Mesendoderm (in vitro differentiated cells): ENCODE data around the gene SHCBP1L.
A peak's percentile ranks its signal among the peaks of the same experiment; 100 is the strongest.
"Not testable (repeated sequence)": the region's sequence is repeated elsewhere in the genome, so short reads cannot be mapped to it uniquely, and the experiment has no call there.

Experiments used
- DNase-seq: peaks from one replicate; pipeline ENCODE4 v3.0.0; 2013
- H2AK5ac ChIP-seq: 2 replicates; pipeline ENCODE4 v1.6.1; 2013; ENCODE audit warnings: low read length, inconsistent platforms
- H2BK120ac ChIP-seq: 2 replicates; pipeline ENCODE4 v1.6.1; 2013; ENCODE audit warnings: low read depth, mild to moderate bottlenecking, low read length, moderate library complexity, mixed read lengths
- H2BK15ac ChIP-seq: replicated peaks from 2 replicates; pipeline ENCODE4 v1.6.1; 2013; ENCODE audit warnings: low read depth, mild to moderate bottlenecking, moderate library complexity
- H2BK5ac ChIP-seq: 2 replicates; pipeline ENCODE4 v1.6.1; 2013; ENCODE audit warnings: low read length, inconsistent platforms
- H3K18ac ChIP-seq: 2 replicates; pipeline ENCODE4 v1.6.1; 2013; ENCODE audit warnings: mild to moderate bottlenecking, low read length, mixed read lengths
- H3K23ac ChIP-seq: one replicate; pipeline ENCODE4 v1.6.1; 2013; ENCODE audit warnings: low read length
- H3K27ac ChIP-seq: 2 replicates; pipeline ENCODE4 v1.5.1; 2013; ENCODE audit warnings: low read depth, mild to moderate bottlenecking, inconsistent platforms, low read length, moderate library complexity
- H3K27me3 ChIP-seq: 2 replicates; pipeline ENCODE4 v1.6.1; 2013; ENCODE audit warnings: low read length, control low read depth, mild to moderate bottlenecking, inconsistent platforms; ENCODE audit not compliant: insufficient read depth, poor library complexity
- H3K36me3 ChIP-seq: 2 replicates; pipeline ENCODE4 v1.6.1; 2013; ENCODE audit warnings: low read length, inconsistent platforms; ENCODE audit not compliant: control insufficient read depth, insufficient read depth
- H3K4ac ChIP-seq: one replicate; pipeline ENCODE4 v1.6.1; 2013; ENCODE audit warnings: low read depth, mild to moderate bottlenecking, low read length, moderate library complexity
- H3K4me1 ChIP-seq: 2 replicates; pipeline ENCODE4 v1.6.1; 2013; ENCODE audit warnings: low read depth, low read length, inconsistent platforms; ENCODE audit not compliant: control insufficient read depth
- H3K4me2 ChIP-seq: 2 replicates; pipeline ENCODE4 v1.6.1; 2013; ENCODE audit warnings: low read length
- H3K4me3 ChIP-seq: 2 replicates; pipeline ENCODE4 v1.5.1; 2013; ENCODE audit warnings: mild to moderate bottlenecking, low read length
- H3K56ac ChIP-seq: one replicate; pipeline ENCODE4 v1.6.1; 2013; ENCODE audit warnings: low read length
- H3K79me1 ChIP-seq: 2 replicates; pipeline ENCODE4 v1.6.1; 2013; ENCODE audit warnings: low read length, inconsistent platforms
- H3K79me2 ChIP-seq: 2 replicates; pipeline ENCODE4 v1.6.1; 2013; ENCODE audit warnings: mild to moderate bottlenecking, low read length; ENCODE audit not compliant: control insufficient read depth, insufficient read depth
- H3K9ac ChIP-seq: 2 replicates; pipeline ENCODE4 v1.6.1; 2013; ENCODE audit warnings: low read length, inconsistent platforms
- H4K5ac ChIP-seq: one replicate; pipeline ENCODE4 v1.6.1; 2013; ENCODE audit warnings: low read length
- H4K8ac ChIP-seq: one replicate; pipeline ENCODE4 v1.6.1; 2013; ENCODE audit warnings: low read depth, mild to moderate bottlenecking, control low read depth, low read length, moderate library complexity
- WGBS: extraction: QIAGEN DNeasy Blood & Tissue Kit; methylation state at CpG from one replicate; pipeline ENCODE4 v1.1.7; 2013; ENCODE audit warnings: low lambda C conversion rate, missing lambda C conversion rate; ENCODE audit not compliant: insufficient coverage; ENCODE audit errors: extremely low coverage; 5-methylcytosine and 5-hydroxymethylcytosine counted together

SHCBP1L gene

GRCh38 chr1:182905321-182905720, 47.6 kb downstream of the SHCBP1L start:
- no peak overlapping the region for H3K4me3 ChIP-seq
- no peak overlapping the region for H2BK120ac ChIP-seq
- H4K5ac ChIP-seq: no peak overlapping the region
- no peaks in the 10 kb centered on the region for H3K36me3 ChIP-seq
- H3K23ac ChIP-seq: no peak overlapping the region
- H4K8ac ChIP-seq: no peak overlapping the region
- H3K79me2 ChIP-seq: no peaks in the 10 kb centered on the region
- H3K18ac ChIP-seq: no peak overlapping the region
- no peaks in the 10 kb centered on the region for H3K79me1 ChIP-seq
- no peak overlapping the region for H3K4me2 ChIP-seq
- H3K56ac ChIP-seq: no peak overlapping the region
- H2AK5ac ChIP-seq: no peak overlapping the region
- no peak overlapping the region for H2BK15ac ChIP-seq
- no CpG with 5 or more reads among the region's 2 CpGs for WGBS
- H3K4ac ChIP-seq: no peak overlapping the region
- H3K27ac ChIP-seq: no peak overlapping the region
- peaks cover 3% of the 10 kb centered on the region for H3K4me1 ChIP-seq
- no peak for DNase-seq
- H3K27me3 ChIP-seq: no peaks in the 10 kb centered on the region
- no peak overlapping the region for H2BK5ac ChIP-seq
- H3K9ac ChIP-seq: no peak overlapping the region

GRCh38 chr1:182901946-182902345, 51.0 kb downstream of the SHCBP1L start:
- not testable (repeated sequence) for H2AK5ac ChIP-seq, H3K18ac ChIP-seq, H4K8ac ChIP-seq, H2BK5ac ChIP-seq, H3K27ac ChIP-seq, H3K79me2 ChIP-seq, H3K23ac ChIP-seq, H3K4me2 ChIP-seq, H3K4me3 ChIP-seq, H3K4me1 ChIP-seq, H3K36me3 ChIP-seq, H3K79me1 ChIP-seq, H2BK120ac ChIP-seq, H3K56ac ChIP-seq, DNase-seq, H2BK15ac ChIP-seq, H3K9ac ChIP-seq, H3K4ac ChIP-seq, H4K5ac ChIP-seq, H3K27me3 ChIP-seq
- WGBS: no CpG with 5 or more reads among the region's 5 CpGs

GRCh38 chr1:182897696-182898095, 55.3 kb downstream of the SHCBP1L start:
- no peaks in the 10 kb centered on the region for H3K79me1 ChIP-seq
- DNase-seq: no peak
- H2BK15ac ChIP-seq: no peak overlapping the region

GRCh38 chr1:182890927-182891610, 61.9 kb downstream of the SHCBP1L start:
- H4K8ac ChIP-seq: no peak overlapping the region
- H2BK5ac ChIP-seq: no peak overlapping the region
- H3K79me2 ChIP-seq: no peaks in the 10 kb centered on the region
- H3K9ac ChIP-seq: no peak overlapping the region
- no peak overlapping the region for H2BK15ac ChIP-seq
- H3K4me3 ChIP-seq: no peak overlapping the region
- no peak overlapping the region for H3K56ac ChIP-seq
- no peak overlapping the region for H2AK5ac ChIP-seq
- no peak overlapping the region for H3K4me2 ChIP-seq
- H3K23ac ChIP-seq: no peak overlapping the region
- no peak overlapping the region for H2BK120ac ChIP-seq
- no peaks in the 10 kb centered on the region for H3K79me1 ChIP-seq
- H3K4ac ChIP-seq: no peak overlapping the region
- no CpG with 5 or more reads among the region's 9 CpGs for WGBS
- H3K36me3 ChIP-seq: peaks cover 8% of the 10 kb centered on the region
- H3K18ac ChIP-seq: no peak overlapping the region
- DNase-seq: peak; percentile 31
- no peak overlapping the region for H4K5ac ChIP-seq
- H3K27me3 ChIP-seq: no peaks in the 10 kb centered on the region
- no peak overlapping the region for H3K27ac ChIP-seq
- no peaks in the 10 kb centered on the region for H3K4me1 ChIP-seq

More at GRCh38 chr1:182897696-182898095, 55.3 kb downstream of the SHCBP1L start:
- no peaks in the 10 kb centered on the region for H3K79me2 ChIP-seq
- no peaks in the 10 kb centered on the region for H3K36me3 ChIP-seq
- no peak overlapping the region for H2AK5ac ChIP-seq
- no peak overlapping the region for H3K23ac ChIP-seq
- no peak overlapping the region for H3K56ac ChIP-seq
- H3K27me3 ChIP-seq: no peaks in the 10 kb centered on the region
- no peak overlapping the region for H4K8ac ChIP-seq
- H4K5ac ChIP-seq: no peak overlapping the region
- H3K4me1 ChIP-seq: no peaks in the 10 kb centered on the region
- H3K27ac ChIP-seq: no peak overlapping the region
- H2BK5ac ChIP-seq: no peak overlapping the region
- H3K9ac ChIP-seq: no peak overlapping the region
- no peak overlapping the region for H2BK120ac ChIP-seq
- no peak overlapping the region for H3K18ac ChIP-seq
- WGBS: no CpG with 5 or more reads among the region's 2 CpGs
- no peak overlapping the region for H3K4me3 ChIP-seq
- no peak overlapping the region for H3K4me2 ChIP-seq
- no peak overlapping the region for H3K4ac ChIP-seq

GRCh38 chr1:182889997-182890396, 63.0 kb downstream of the SHCBP1L start:
- Histone ChIP-seq H2BK120ac (no peak overlapping the region), H3K79me2 (no peaks in the 10 kb centered on the region), H3K27ac (no peak overlapping the region), H2BK5ac (no peak overlapping the region), H3K4me3 (no peak overlapping the region), H3K18ac (no peak overlapping the region), H3K23ac (no peak overlapping the region), H4K5ac (no peak overlapping the region), H4K8ac (no peak overlapping the region), H2AK5ac (no peak overlapping the region), H2BK15ac (no peak overlapping the region), H3K56ac (no peak overlapping the region), H3K9ac (no peak overlapping the region), H3K4ac (no peak overlapping the region), H3K4me2 (no peak overlapping the region), H3K27me3 (no peaks in the 10 kb centered on the region), H3K79me1 (no peaks in the 10 kb centered on the region), H3K4me1 (no peaks in the 10 kb centered on the region), H3K36me3 (peaks cover 10% of the 10 kb centered on the region)
- DNase-seq: no peak
- WGBS: no CpG with 5 or more reads among the region's 6 CpGs
